Right cardiac atrium (tissue), 5 donors: ENCODE data around the gene ZNF182. TPM values are rescaled to one million over a fixed set of nuclear protein-coding genes. Genes with fewer than 3 reads are reported as not detected.
"Not testable (repeated sequence)": the region's sequence is repeated elsewhere in the genome, so short reads cannot be mapped to it uniquely, and the experiment has no call there.

Experiments used
- ATAC-seq, 2 donors: fragments of 200-7000 bp; cut with Tn5 transposase; one replicate each; pipeline versions ENCODE4 v1.8.0 to v1.9.1; 2020; ENCODE audit warnings: moderate library complexity in 2 of 2, mild to moderate bottlenecking in 1 of 2
- DNase-seq, 3 donors: peaks; one replicate each; pipeline ENCODE4 v3.0.0-alpha.2; 2020
- H3K27ac ChIP-seq: one replicate; pipeline ENCODE4 v1.5.1; 2013; ENCODE audit warnings: mild to moderate bottlenecking, low read length, control low read depth, moderate library complexity
- H3K27me3 ChIP-seq: one replicate; pipeline ENCODE4 v1.6.1; 2013; ENCODE audit not compliant: control insufficient read depth, insufficient read depth
- H3K4me1 ChIP-seq: one replicate; pipeline ENCODE4 v1.6.1; 2013; ENCODE audit warnings: low read length; ENCODE audit not compliant: control insufficient read depth, insufficient read depth
- H3K4me3 ChIP-seq: one replicate; pipeline ENCODE4 v1.5.1; 2013; ENCODE audit warnings: low read length, control low read depth
- H3K9me3 ChIP-seq: one replicate; pipeline ENCODE4 v1.6.1; 2013; ENCODE audit warnings: low read length; ENCODE audit not compliant: control insufficient read depth
- WGBS: extraction: QIAGEN DNeasy Blood & Tissue Kit; methylation state at CpG from one replicate; pipeline ENCODE4 v1.1.7; 2013; 5-methylcytosine and 5-hydroxymethylcytosine counted together
- intact Hi-C, 4 donors: fragments of 100-400 bp; cut with DNase I; formaldehyde crosslinking; loops; one replicate each; pipeline versions ENCODE4 v1.11.0 to v1.14.0; 2022 to 2023
- long read RNA-seq, 4 donors: library from polyadenylated mRNA; unstranded; transcript quantifications; one replicate each; pipeline ENCODE4 v2.0.0, GENCODE V29; 2020 to 2021
- polyA plus RNA-seq: library from polyadenylated mRNA; stranded (reverse); fragments of 200-250 nt; gene quantifications from one replicate; pipeline ENCODE4 v1.2.3, GENCODE V29; 2013
- total RNA-seq, 4 donors: library from RNA; stranded (reverse); fragmentation: NEBNext Ultra II Directional; extraction: Animal tissue kit (Norgen Biotek cat#: 25700); gene quantifications; one replicate each; pipeline ENCODE4 v1.2.1, GENCODE V29; 2021
- donor health status: healthy with polysubstance abuse.
- donor health status: DM: no; HTN: yes; CAD: no.
- donor health status: DM: no; HTN: no; CAD: no.
- donor health status: DM: no; HTN: yes; CAD: no; lungs with severe emphysema.
- donor health status: DM: yes; HTN: yes; CAD: no.

ZNF182 gene
- 1 to 10 TPM; 2.7 to 4.4 (median 3.6) TPM for total RNA-seq
- polyA plus RNA-seq: 1.9 TPM
- long read RNA-seq, donor 1, partial matches to known transcripts: 2 of 8 reads
- long read RNA-seq, donor 1, other reads (novel, unspliced or antisense): 6 of 8 reads
- long read RNA-seq, donor 2, partial matches to known transcripts: 1 of 5 reads
- long read RNA-seq, donor 2, other reads (novel, unspliced or antisense): 3 of 5 reads
- long read RNA-seq, donor 3, partial matches to known transcripts: 4 of 12 reads
- long read RNA-seq, donor 3, other reads (novel, unspliced or antisense): 5 of 12 reads
- long read RNA-seq, donor 4, partial matches to known transcripts: 1 of 3 reads
- long read RNA-seq, donor 4, other reads (novel, unspliced or antisense): 0 of 3 reads

GRCh38 chrX:48003758-48004457 lies at the start of gene ZNF182:
TSS of gene ZNF182 (minus strand) at chrX:48003989. CDS start at chrX:48002609, 1,380 bp downstream.
- Histone ChIP-seq H3K4me1 (no peaks in the 10 kb centered on the region), H3K4me3 (peak within 1 kb of the TSS; percentile 64), H3K27ac (peak within 1 kb of the TSS; percentile 91), H3K27me3 (no peaks in the 10 kb centered on the region), H3K9me3 (no peaks in the 10 kb centered on the region)
- intact Hi-C loops: no loop called here
- peak; percentile 94 to 97 (median 97) for DNase-seq
- ATAC-seq: peak; percentile 98 to 99
- under 1% methylated on average over 33 of the region's 34 CpGs for WGBS

- 94% methylated on average over 5 of the region's 5 CpGs for WGBS
- no peak overlapping the region for H3K27ac ChIP-seq
- intact Hi-C loops: no loop called here
- peaks cover 5% of the 10 kb centered on the region for H3K4me1 ChIP-seq
- DNase-seq (no peak), ATAC-seq (no peak)
- H3K9me3 ChIP-seq: no peaks in the 10 kb centered on the region
- no peaks in the 10 kb centered on the region for H3K27me3 ChIP-seq
- no peak overlapping the region for H3K4me3 ChIP-seq
Measured at GRCh38 chrX:48046846-48047245, 43.1 kb upstream of the ZNF182 start.

- ATAC-seq (peak; percentile 84 to 86), DNase-seq (peak; percentile 59 to 82 (median 75))
- Histone ChIP-seq H3K4me1 (peaks cover 5% of the 10 kb centered on the region), H3K9me3 (no peaks in the 10 kb centered on the region), H3K4me3 (no peak overlapping the region), H3K27me3 (no peaks in the 10 kb centered on the region), H3K27ac (peak overlapping the region; percentile 83)
- intact Hi-C loops: no loop called here
- WGBS: 32% methylated on average over 8 of the region's 8 CpGs
Measured at GRCh38 chrX:48045410-48046311, 41.9 kb upstream of the ZNF182 start.

- no peak overlapping the region for H3K4me3 ChIP-seq
- H3K4me1 ChIP-seq: peaks cover 5% of the 10 kb centered on the region
- WGBS: 58% methylated on average over 4 of the region's 4 CpGs
- no peak overlapping the region for H3K27ac ChIP-seq
- DNase-seq (no peak), ATAC-seq (no peak)
- no peaks in the 10 kb centered on the region for H3K9me3 ChIP-seq
- intact Hi-C loops: no loop called here
- H3K27me3 ChIP-seq: no peaks in the 10 kb centered on the region
Measured at GRCh38 chrX:48043056-48043455, 39.3 kb upstream of the ZNF182 start.

GRCh38 chrX:48035891-48036290 lies 32.1 kb upstream of the ZNF182 start:
- intact Hi-C loops: no loop called here
- DNase-seq: peak in 1 of 3 donors; percentile 49
- Histone ChIP-seq H3K27ac (no peak overlapping the region), H3K9me3 (no peaks in the 10 kb centered on the region), H3K4me1 (no peaks in the 10 kb centered on the region), H3K4me3 (no peak overlapping the region), H3K27me3 (no peaks in the 10 kb centered on the region)
- ATAC-seq: peak in 1 of 2 donors; percentile 83
- WGBS: 39% methylated on average over 4 of the region's 4 CpGs

- H3K27ac ChIP-seq, DNase-seq, ATAC-seq, H3K4me1 ChIP-seq, H3K27me3 ChIP-seq, intact Hi-C loops, H3K4me3 ChIP-seq, H3K9me3 ChIP-seq: not testable (repeated sequence)
- WGBS: 85% methylated on average over 10 of the region's 10 CpGs
Measured at GRCh38 chrX:48030641-48031173, 26.9 kb upstream of the ZNF182 start.

GRCh38 chrX:48030237-48030636 lies 26.4 kb upstream of the ZNF182 start:
- H3K4me1 ChIP-seq: no peaks in the 10 kb centered on the region
- intact Hi-C loops: no loop called here
- DNase-seq (peak in 1 of 3 donors; percentile 26), ATAC-seq (no peak)
- H3K4me3 ChIP-seq: no peak overlapping the region
- 89% methylated on average over 10 of the region's 10 CpGs for WGBS
- H3K9me3 ChIP-seq: no peaks in the 10 kb centered on the region
- no peak overlapping the region for H3K27ac ChIP-seq
- H3K27me3 ChIP-seq: no peaks in the 10 kb centered on the region

GRCh38 chrX:48028091-48028490 lies 24.3 kb upstream of the ZNF182 start:
- Histone ChIP-seq H3K4me1 (no peaks in the 10 kb centered on the region), H3K9me3 (no peaks in the 10 kb centered on the region), H3K27ac (no peak overlapping the region), H3K4me3 (no peak overlapping the region), H3K27me3 (no peaks in the 10 kb centered on the region)
- ATAC-seq (no peak), DNase-seq (peak in 1 of 3 donors; percentile 34)
- 90% methylated on average over 8 of the region's 8 CpGs for WGBS
- intact Hi-C loops: loop anchor here in 3 of 4 donors (5.0 to 10.0 kb wide), 3 partner anchors 176 to 373 kb away; partner anchors contain the start of genes ELK1 (in 1 of the 3), UXT (in 1 of the 3) and ZNF81 (in 1 of the 3)

GRCh38 chrX:48027545-48027944 lies 23.8 kb upstream of the ZNF182 start:
- intact Hi-C loops: loop anchor here in 3 of 4 donors (5.0 to 10.0 kb wide), 3 partner anchors 175 to 373 kb away; partner anchors contain the start of genes ELK1 (in 1 of the 3), UXT (in 1 of the 3) and ZNF81 (in 1 of the 3)
- not testable (repeated sequence) for H3K4me1 ChIP-seq, H3K27me3 ChIP-seq, H3K9me3 ChIP-seq, H3K4me3 ChIP-seq, ATAC-seq, H3K27ac ChIP-seq
- DNase-seq: peak in 1 of 3 donors; percentile 13
- 56% methylated on average over 3 of the region's 4 CpGs for WGBS

GRCh38 chrX:48025561-48025960 lies 21.8 kb upstream of the ZNF182 start:
- intact Hi-C loops: loop anchor here in 3 of 4 donors (5.0 to 10.0 kb wide), 3 partner anchors 173 to 371 kb away; partner anchors contain the start of genes ELK1 (in 1 of the 3), UXT (in 1 of the 3) and ZNF81 (in 1 of the 3)
- peak; percentile 74 to 82 for ATAC-seq
- WGBS: 2% methylated on average over 7 of the region's 7 CpGs
- H3K27ac ChIP-seq: peak overlapping the region; percentile 23
- no peaks in the 10 kb centered on the region for H3K9me3 ChIP-seq
- H3K4me3 ChIP-seq: no peak overlapping the region
- H3K4me1 ChIP-seq: no peaks in the 10 kb centered on the region
- DNase-seq: peak in 1 of 3 donors; percentile 16
- H3K27me3 ChIP-seq: no peaks in the 10 kb centered on the region
